Upper lobe of right lung (tissue), 1 donor: ENCODE data around the gene NHEJ1. TPM values are rescaled to one million over a fixed set of nuclear protein-coding genes. Genes with fewer than 3 reads are reported as not detected.

Experiments
- ATAC-seq: fragments of 200-7000 bp; cut with Tn5 transposase; one replicate; pipeline ENCODE4 v1.9.1; 2020; ENCODE audit warnings: mild to moderate bottlenecking, moderate library complexity
- DNase-seq: peaks from one replicate; pipeline ENCODE4 v3.0.0-alpha.2; 2020
- H3K27ac ChIP-seq: fragments of 200-600 bp; one replicate; pipeline ENCODE4 v1.8.0; 2022
- H3K27me3 ChIP-seq: fragments of 200-600 bp; one replicate; pipeline ENCODE4 v1.8.0; 2022; ENCODE audit warnings: mild to moderate bottlenecking
- H3K36me3 ChIP-seq: fragments of 200-600 bp; one replicate; pipeline ENCODE4 v1.8.0; 2022
- H3K4me1 ChIP-seq: fragments of 200-600 bp; one replicate; pipeline ENCODE4 v1.8.0; 2022
- H3K4me3 ChIP-seq: fragments of 200-600 bp; one replicate; pipeline ENCODE4 v1.8.0; 2022; ENCODE audit warnings: mild to moderate bottlenecking
- H3K9me3 ChIP-seq: fragments of 200-600 bp; one replicate; pipeline ENCODE4 v1.8.0; 2022
- CTCF ChIP-seq: fragments of 200-600 bp; IDR thresholded peaks from one replicate; pipeline ENCODE4 v1.8.0; 2022; ENCODE audit warnings: antibody characterized with exemption
- intact Hi-C: fragments of 100-400 bp; cut with DNase I; formaldehyde crosslinking; loops from one replicate; pipeline ENCODE4 v1.11.0; 2022
- total RNA-seq: library from RNA; stranded (reverse); fragmentation: NEBNext Ultra II Directional; extraction: Animal tissue kit (Norgen Biotek cat#: 25700); gene quantifications from one replicate; pipeline ENCODE4 v1.2.1, GENCODE V29; 2021
- donor health status: DM: no; HTN: yes; CAD: no; lungs with severe emphysema.

The NHEJ1 gene
- total RNA-seq, 1 donor from 2014 or later: 14.3 TPM

GRCh38 chr2:219079417-219079816 is 81.2 kb downstream of the NHEJ1 start:
- peaks cover 31% of the 10 kb centered on the region for H3K36me3 ChIP-seq
- H3K9me3 ChIP-seq: no peaks in the 10 kb centered on the region
- no peak for DNase-seq
- H3K27ac ChIP-seq: no peak overlapping the region
- TF ChIP-seq CTCF: no peak
- H3K4me3 ChIP-seq: no peak overlapping the region
- peaks cover 8% of the 10 kb centered on the region for H3K4me1 ChIP-seq
- no peak for ATAC-seq
- intact Hi-C loops: loop anchor here (10.0 kb wide), 1 partner anchor 45 kb away; no protein-coding TSS in a partner anchor
- H3K27me3 ChIP-seq: no peaks in the 10 kb centered on the region

- no peak overlapping the region for H3K27ac ChIP-seq
- DNase-seq: no peak
These were observed 81.7 kb downstream of the NHEJ1 start for GRCh38 chr2:219078951-219079350.

GRCh38 chr2:219078126-219078525 is 82.5 kb downstream of the NHEJ1 start:
- ATAC-seq: no peak
- no peak for TF ChIP-seq CTCF
- Histone ChIP-seq H3K27ac (no peak overlapping the region), H3K27me3 (no peaks in the 10 kb centered on the region), H3K4me1 (peaks cover 5% of the 10 kb centered on the region), H3K9me3 (no peaks in the 10 kb centered on the region), H3K36me3 (peaks cover 31% of the 10 kb centered on the region), H3K4me3 (no peak overlapping the region)
- no peak for DNase-seq
- intact Hi-C loops: loop anchor here (10.0 kb wide), 1 partner anchor 47 kb away; no protein-coding TSS in a partner anchor

More at GRCh38 chr2:219078951-219079350, 81.7 kb downstream of the NHEJ1 start:
- Histone ChIP-seq H3K27me3 (no peaks in the 10 kb centered on the region), H3K4me1 (peaks cover 5% of the 10 kb centered on the region), H3K9me3 (no peaks in the 10 kb centered on the region), H3K36me3 (peaks cover 31% of the 10 kb centered on the region), H3K4me3 (no peak overlapping the region)
- no peak for TF ChIP-seq CTCF
- no peak for ATAC-seq
- intact Hi-C loops: loop anchor here (10.0 kb wide), 1 partner anchor 46 kb away; no protein-coding TSS in a partner anchor

DNA sequence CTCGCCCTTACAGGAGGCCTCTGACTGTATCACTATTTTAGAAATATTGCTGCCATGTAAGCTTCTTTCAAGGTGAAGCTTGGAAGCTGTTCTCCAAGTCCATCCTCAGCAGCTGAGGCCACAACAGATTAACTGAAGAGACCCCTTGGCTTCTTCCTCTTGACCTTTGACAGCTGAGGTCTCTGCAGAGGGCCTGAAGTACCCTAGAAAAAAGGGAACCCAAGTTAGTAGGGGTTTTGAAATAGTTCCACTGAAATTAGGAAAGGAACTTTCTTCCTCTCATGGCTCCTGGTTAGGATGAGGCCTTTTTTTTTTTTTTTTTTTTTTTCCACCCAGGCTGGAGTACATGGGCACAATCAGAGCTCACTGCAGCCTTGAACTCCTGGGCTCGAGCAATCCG is 84.4 kb downstream of the NHEJ1 start:
- Histone ChIP-seq H3K27me3 (no peaks in the 10 kb centered on the region), H3K27ac (no peak overlapping the region), H3K4me1 (no peaks in the 10 kb centered on the region), H3K9me3 (no peaks in the 10 kb centered on the region), H3K4me3 (no peak overlapping the region), H3K36me3 (peaks cover 31% of the 10 kb centered on the region)
- peak; percentile 33 for ATAC-seq
- DNase-seq: no peak
- TF ChIP-seq CTCF: no peak
- intact Hi-C loops: loop anchor here (10.0 kb wide), 1 partner anchor 49 kb away; no protein-coding TSS in a partner anchor

- H3K4me3 ChIP-seq: no peak overlapping the region
- no peaks in the 10 kb centered on the region for H3K27me3 ChIP-seq
- peak; percentile 76 for ATAC-seq
- DNase-seq: no peak
- intact Hi-C loops: loop anchor here (10.0 kb wide), 1 partner anchor 51 kb away; no protein-coding TSS in a partner anchor
- H3K36me3 ChIP-seq: peaks cover 31% of the 10 kb centered on the region
- no peaks in the 10 kb centered on the region for H3K9me3 ChIP-seq
- H3K27ac ChIP-seq: no peak overlapping the region
- no peaks in the 10 kb centered on the region for H3K4me1 ChIP-seq
- peak; percentile 62 for TF ChIP-seq CTCF
These were observed 87.0 kb downstream of the NHEJ1 start for GRCh38 chr2:219073413-219074129.
